ENCODE measurements around the gene ZNF407. TPM values are rescaled to one million over a fixed set of nuclear protein-coding genes. Genes with fewer than 3 reads are reported as not detected.

The ZNF407 gene
- total RNA-seq, 1 donor from 2014 or later: 14.3 TPM

GRCh38 chr18:74994502-74995418 is 397.1 kb downstream of the ZNF407 start:
- no peak for DNase-seq (ENCODE audit: extremely low read depth, low read depth, low spot score)

DNA sequence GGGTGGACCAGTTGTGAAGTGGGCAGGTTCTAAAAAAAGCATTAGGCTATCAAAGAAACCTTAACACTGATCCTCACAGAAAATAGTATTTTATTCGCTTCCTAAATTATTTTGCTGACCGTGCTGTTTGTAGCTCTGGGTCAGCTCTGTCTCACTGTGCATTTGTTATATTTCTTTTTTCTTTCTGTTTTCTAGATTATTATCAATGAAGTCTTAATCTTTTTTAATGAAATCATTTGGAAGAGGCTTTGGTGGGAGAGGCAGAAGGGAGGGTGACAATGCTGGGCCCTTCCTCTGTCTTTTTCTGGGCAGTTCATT is 397.7 kb downstream of the ZNF407 start:
- DNase-seq (ENCODE audit: extremely low read depth, low read depth, low spot score): no peak

- DNase-seq (ENCODE audit: extremely low read depth, low read depth, low spot score): no peak
Observed at GRCh38 chr18:74996055-74996454, 398.4 kb downstream of the ZNF407 start.

GRCh38 chr18:74996996-74997395 is 399.3 kb downstream of the ZNF407 start:
- no peak for DNase-seq (ENCODE audit: extremely low read depth, low read depth, low spot score)

GRCh38 chr18:75000920-75001319 is 403.2 kb downstream of the ZNF407 start:
- no peak for DNase-seq (ENCODE audit: extremely low read depth, low read depth, low spot score)

GRCh38 chr18:75003039-75003438 is 405.4 kb downstream of the ZNF407 start:
- no peak for DNase-seq (ENCODE audit: extremely low read depth, low read depth, low spot score)

GRCh38 chr18:75003764-75004690 is 406.4 kb downstream of the ZNF407 start:
- no peak for DNase-seq (ENCODE audit: extremely low read depth, low read depth, low spot score)

DNA sequence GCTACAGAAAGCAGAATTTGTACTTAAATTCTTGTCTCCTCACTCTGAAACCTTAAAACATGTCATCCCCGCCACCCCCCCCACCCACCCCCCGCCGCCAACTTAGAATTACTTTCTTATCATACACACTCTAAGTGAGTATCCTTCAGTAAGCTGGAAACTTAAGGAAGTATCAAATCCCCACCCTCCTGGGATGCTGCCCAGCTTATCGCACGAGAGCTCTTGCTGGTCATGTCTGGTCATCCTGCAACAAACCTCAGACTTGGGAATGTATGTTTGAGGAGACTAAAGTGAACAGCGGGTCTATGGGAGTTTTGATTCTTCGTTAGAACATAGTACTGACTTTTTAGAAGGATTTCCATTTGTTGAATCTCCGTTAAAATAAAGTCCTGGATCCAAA is 408.0 kb downstream of the ZNF407 start:
- DNase-seq (ENCODE audit: extremely low read depth, low read depth, low spot score): no peak

- DNase-seq (ENCODE audit: extremely low read depth, low read depth, low spot score): no peak
Observed at GRCh38 chr18:75008186-75008585, 410.5 kb downstream of the ZNF407 start.

GRCh38 chr18:75009296-75009695 is 411.6 kb downstream of the ZNF407 start:
- DNase-seq (ENCODE audit: extremely low read depth, low read depth, low spot score): no peak

DNA sequence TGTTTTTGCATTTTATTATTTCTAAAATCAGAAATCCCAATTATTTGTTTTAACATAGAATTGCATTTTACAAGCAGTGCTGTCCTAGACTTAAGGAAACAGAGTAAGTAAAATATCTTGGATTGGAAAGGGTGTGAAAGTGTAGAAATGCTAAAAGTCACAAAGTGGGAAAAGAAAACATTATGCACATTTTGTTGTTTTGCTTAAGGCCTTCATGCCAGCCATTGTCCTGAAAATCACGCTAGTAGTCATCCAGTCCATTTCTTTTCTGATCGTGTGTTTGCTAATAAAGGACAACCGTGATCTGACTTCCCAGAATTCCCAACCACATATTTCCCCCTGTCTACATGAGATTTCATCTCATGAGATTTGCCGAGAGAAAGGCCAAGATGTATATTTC is 412.2 kb downstream of the ZNF407 start:
- DNase-seq (ENCODE audit: extremely low read depth, low read depth, low spot score): no peak

DNA sequence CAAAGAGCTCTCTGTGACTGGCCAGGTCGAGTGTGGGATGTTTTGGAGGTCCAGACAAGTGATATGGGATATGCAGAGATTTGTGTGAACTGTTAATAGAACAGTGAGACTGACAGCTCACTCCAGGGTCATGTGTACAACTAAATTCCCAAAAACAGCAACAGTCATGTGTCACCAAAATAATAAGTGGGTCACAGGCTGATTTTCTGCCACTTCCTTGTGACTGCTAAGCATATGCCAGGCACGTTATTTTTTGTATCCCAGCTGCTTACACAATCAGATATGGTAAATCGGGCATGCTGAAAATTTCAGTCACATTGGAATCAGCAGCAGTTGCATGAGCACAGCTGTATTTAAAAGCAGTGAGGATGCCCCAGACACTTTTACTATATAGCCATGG is 412.6 kb downstream of the ZNF407 start:
- DNase-seq (ENCODE audit: extremely low read depth, low read depth, low spot score): no peak

DNA sequence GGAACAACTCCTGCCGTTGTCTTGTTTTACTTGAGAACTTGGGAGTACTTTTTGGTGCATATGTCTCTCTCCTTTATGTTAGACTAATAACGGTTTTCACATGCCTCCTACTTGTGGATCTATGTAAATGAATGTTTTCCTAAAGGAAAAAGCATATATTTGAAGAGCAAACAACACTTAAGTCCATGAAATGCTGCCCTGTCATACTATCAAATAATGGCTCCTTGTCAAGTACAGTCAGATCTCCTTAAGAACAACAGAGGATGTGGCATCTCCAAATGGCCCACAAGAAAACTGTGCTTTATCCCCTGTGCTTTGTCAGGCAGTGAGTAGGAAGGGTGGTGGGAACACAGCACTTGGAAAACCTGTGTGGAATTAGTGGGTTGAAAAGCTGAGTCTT is 413.0 kb downstream of the ZNF407 start:
- no peak for DNase-seq (ENCODE audit: extremely low read depth, low read depth, low spot score)

DNA sequence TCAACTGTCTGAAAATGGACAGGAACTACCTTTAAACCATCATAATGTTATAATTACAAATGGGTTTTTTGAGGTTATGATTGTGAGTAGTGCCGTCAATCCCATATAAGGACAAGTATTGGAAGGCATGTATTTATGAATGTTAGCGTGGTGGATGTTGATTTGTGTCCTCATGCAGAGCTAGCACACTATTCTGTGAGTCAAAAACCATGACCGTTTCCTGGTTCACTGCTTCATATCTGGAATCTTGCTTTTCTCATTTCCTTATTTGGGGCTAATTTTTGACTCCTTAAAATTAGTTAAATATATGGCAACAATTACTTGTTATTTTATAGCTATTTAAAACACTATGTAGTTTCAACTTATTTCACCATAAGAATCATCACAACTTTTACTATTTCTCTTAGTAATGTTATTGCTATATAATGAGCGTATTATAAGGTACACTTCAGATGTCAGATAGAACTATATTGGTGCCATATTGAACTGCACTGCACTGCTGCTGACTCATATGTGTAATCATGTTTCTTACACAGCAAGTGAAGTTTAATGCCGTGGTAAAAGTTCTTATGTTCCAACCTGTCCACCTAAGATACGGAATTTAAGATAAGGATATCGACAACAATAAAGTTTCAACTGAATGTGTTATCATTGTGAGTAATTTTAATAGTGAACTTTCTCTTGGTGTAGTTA is 418.5 kb downstream of the ZNF407 start:
- no peak for DNase-seq (ENCODE audit: extremely low read depth, low read depth, low spot score)

- no peak for DNase-seq (ENCODE audit: extremely low read depth, low read depth, low spot score)
Observed at GRCh38 chr18:75023473-75023872, 425.8 kb downstream of the ZNF407 start.

DNA sequence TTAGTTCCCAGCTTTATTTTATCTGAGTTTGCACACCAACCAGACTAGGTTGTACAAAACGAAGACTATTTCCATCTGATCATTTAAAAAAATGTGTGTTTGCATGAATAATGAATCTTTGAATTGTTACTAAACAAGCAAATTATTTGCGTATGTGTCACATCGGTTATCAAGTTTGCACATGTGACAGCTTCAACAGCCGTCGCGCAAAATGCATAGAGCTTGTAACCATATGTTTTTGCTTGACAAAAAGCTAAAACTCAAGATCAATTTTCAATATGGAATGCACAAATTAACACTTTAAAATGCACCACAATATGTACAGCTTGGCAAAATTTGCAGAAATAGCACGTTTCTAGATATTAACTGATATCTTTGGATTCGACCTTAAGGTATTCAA is 427.2 kb downstream of the ZNF407 start:
- no peak for DNase-seq (ENCODE audit: extremely low read depth, low read depth, low spot score)

DNA sequence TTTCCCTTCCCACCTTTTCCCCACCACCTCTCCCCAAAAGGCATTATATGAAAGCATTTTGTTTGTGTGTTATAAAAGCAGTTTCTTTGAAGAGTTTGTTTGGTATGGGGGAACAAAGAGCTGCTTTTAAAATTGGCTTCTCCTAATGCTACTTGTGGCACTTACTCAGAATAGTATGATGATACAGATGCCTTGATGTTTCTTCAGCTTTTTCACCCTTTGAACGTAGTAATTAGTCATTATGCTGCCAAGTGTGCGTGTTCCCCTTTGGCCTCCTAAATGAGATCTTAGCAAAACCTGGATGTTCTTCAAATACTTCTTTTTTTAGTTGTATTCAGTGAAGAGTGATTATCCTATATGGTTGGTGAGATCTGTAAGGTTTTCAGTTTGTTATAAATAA is 427.9 kb downstream of the ZNF407 start:
- DNase-seq (ENCODE audit: extremely low read depth, low read depth, low spot score): no peak

DNA sequence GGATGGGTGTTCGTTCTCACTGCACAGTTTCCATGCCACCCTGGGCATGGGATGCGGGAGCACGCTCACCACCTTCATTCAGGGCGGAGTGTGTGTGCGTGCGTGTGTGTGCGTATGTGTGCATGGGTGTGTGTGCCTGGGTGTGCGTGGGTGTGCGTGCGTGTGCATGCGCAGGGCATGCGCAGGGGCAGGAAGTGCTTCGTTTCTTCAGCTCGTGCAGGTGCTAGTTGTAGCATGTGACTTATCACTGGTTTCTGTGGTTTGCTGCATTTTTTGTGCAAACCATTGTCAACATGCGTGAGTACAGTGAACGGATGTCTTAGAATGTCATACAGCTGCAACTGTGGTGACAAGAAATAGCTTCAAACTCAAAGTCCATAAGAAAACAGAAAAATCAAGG is 431.8 kb downstream of the ZNF407 start:
- no peak for DNase-seq (ENCODE audit: extremely low read depth, low read depth, low spot score)

DNA sequence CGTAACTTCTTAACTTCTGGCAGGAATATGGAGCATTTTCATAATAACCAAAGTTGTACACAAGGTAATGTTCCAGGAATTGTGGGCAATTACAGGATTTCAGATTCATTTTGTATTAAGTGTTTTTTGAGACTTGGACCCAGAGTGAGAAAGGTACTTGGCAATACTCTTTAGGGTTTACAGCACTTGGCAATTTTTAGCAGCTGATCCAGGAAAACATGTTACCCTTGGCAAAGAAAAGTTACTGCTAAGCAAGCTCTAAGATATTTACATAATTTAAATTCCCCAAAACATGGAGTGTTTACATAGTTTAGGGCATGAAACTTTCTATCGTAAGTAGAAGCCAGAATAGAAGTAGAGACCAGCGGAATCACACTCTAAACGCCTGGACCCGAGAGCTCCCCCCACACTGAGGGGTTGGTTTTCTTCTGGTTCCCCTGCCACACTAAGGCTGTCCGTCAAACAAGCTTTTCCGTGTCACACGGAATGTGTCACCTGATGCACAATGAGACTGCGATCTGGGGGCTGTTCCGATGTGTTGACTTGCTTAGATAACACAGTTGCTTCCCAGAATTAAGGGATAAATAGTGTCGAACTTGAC is 434.1 kb downstream of the ZNF407 start:
- DNase-seq (ENCODE audit: extremely low read depth, low read depth, low spot score): no peak

- DNase-seq (ENCODE audit: extremely low read depth, low read depth, low spot score): no peak
Observed at GRCh38 chr18:75033516-75033915, 435.8 kb downstream of the ZNF407 start.

GRCh38 chr18:75034937-75035336 is 437.3 kb downstream of the ZNF407 start:
- no peak for DNase-seq (ENCODE audit: extremely low read depth, low read depth, low spot score)

All from glomerular endothelial cell (primary cell).